GM18511 (cell line): Measurements from ENCODE around the gene USP53.
A peak's percentile ranks its signal among the peaks of the same experiment; 100 is the strongest.
"Not testable (repeated sequence)": the region's sequence is repeated elsewhere in the genome, so short reads cannot be mapped to it uniquely, and the experiment has no call there.

ENCODE experiments used
- ATAC-seq: cut with Tn5 transposase; IDR thresholded peaks from one replicate; pipeline ENCODE4 v1.9.1; 2021; ENCODE audit warnings: mild to moderate bottlenecking, moderate library complexity; ENCODE audit not compliant: unreplicated experiment

Gene USP53

DNA sequence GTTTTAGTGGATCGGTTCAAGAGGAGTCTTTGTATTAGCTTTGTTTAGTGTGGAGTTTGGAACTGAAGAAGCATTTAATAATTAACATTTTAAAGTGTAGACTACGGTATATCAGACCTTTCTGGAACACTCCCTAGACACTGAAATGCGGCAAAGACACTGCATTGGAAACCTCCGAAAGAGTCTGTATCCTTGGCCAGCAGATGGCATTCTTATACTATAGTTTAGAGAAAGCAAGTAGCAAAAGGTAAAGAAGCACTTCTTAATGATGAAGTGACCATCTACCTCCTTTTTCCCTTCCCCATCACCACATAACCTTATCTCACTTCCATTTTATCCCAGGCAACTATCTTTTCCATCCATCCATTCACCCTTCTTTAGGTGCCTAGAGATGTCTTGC, 101.8 kb downstream of the USP53 start:
- peak; percentile 82 for ATAC-seq

DNA sequence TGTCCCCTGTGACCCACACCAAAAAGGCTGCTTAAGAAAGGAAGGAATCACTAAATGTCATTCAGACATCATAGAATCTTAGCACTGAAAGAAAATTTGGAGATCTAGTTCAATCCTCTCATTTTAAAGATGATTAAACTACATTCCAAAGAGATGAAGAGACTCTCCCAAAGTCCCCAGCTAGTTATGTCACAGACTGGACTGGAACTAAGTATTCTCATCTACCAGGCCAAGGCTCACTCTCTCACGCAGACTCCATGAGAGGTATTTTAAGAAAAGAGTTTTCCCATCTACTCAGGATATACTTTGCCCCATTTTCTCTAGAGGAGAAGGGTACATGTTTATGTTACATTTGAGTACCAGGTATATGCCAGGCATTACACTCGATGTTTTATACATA, 102.5 kb downstream of the USP53 start:
- no peak for ATAC-seq

- no peak for ATAC-seq
Measured at GRCh38 chr4:119317990-119318389, 105.5 kb downstream of the USP53 start.

- ATAC-seq, result no peak
Measured at GRCh38 chr4:119321921-119322687, 109.6 kb downstream of the USP53 start, which contains the start of gene FABP2. Gene FABP2, minus strand, starts transcription at chr4:119322138. Its CDS starts 36 bp downstream, at chr4:119322102.

DNA sequence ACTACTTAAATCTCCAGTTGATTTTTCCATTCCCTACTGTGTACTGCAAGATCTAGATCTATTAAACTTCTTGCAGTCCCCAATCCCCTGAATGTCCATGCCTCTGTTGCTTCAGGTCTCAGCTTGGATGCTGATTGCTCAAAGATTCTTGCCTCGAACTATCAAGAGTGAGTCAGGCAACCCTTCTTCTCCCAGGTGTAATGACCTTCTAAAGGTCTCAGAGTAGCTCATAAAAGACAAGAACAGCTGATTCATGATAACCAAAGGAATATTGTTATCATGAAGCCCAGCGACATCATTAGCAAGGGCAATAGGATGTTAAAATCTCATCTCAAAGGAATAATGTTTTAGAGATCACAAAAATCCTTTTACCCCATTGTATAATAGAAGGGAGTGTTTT, 116.2 kb downstream of the USP53 start:
- ATAC-seq, result no peak

GRCh38 chr4:119329835-119330620, 117.5 kb downstream of the USP53 start:
- no peak for ATAC-seq

- ATAC-seq, result not testable (repeated sequence)
Measured at GRCh38 chr4:119336332-119336979, 123.9 kb downstream of the USP53 start.

- ATAC-seq, result no peak
Measured at GRCh38 chr4:119337010-119337409, 124.5 kb downstream of the USP53 start.

GRCh38 chr4:119339895-119340294, 127.4 kb downstream of the USP53 start:
- ATAC-seq, result not testable (repeated sequence)

- ATAC-seq, result not testable (repeated sequence)
Measured at GRCh38 chr4:119343293-119343692, 130.8 kb downstream of the USP53 start.
